Adrenal gland (tissue), 5 donors: ENCODE data around the gene MCM3AP.

ENCODE experiments used
- CTCF ChIP-seq, 6 experiments: fragments of 450-650 bp in 4 of 6; fragments of 200-600 bp in 2 of 6; sonication (generic) in 1 of 6; IDR thresholded peaks; 1 replicate in 5 of 6; 2 replicates in 1 of 6; pipeline versions ENCODE4 v1.5.1 to v1.8.0; 2016 to 2021; ENCODE audit warnings: antibody characterized with exemption in 6 of 6, mild to moderate bottlenecking in 2 of 6, moderate library complexity in 1 of 6
- POLR2A ChIP-seq, 2 donors: fragments of 450-650 bp; IDR thresholded peaks; one replicate each; pipeline ENCODE4 v1.6.1; 2017; ENCODE audit warnings: antibody characterized with exemption in 2 of 2, mild to moderate bottlenecking in 2 of 2, moderate library complexity in 1 of 2
- donor health status: DM: no; HTN: no; CAD: no.

GRCh38 chr21:46252840-46253239 lies 32.6 kb downstream of the MCM3AP start:
- no peak for TF ChIP-seq CTCF (IDR thresholded peaks at IDR 0.05)
- no peak for TF ChIP-seq POLR2A (IDR thresholded peaks at IDR 0.05)
